ACHN (cell line): ENCODE results near the gene HSPB2.

Experiments
- DNase-seq: peaks from one replicate; pipeline ENCODE4 v3.0.0-alpha.2; 2015
- in situ Hi-C: cut with HindIII; loops from 2 replicates; pipeline ENCODE4 v1.10.0; 2017; ENCODE audit warnings: low sequenced_read_pairs, low pct_ligation_motif_present, low pct_unique_long_range_greater_than_20kb

The HSPB2 gene

GRCh38 chr11:111933872-111934271 lies 21.3 kb downstream of the HSPB2 start:
- DNase-seq = no peak
- in situ Hi-C loops = no loop called here

DNA sequence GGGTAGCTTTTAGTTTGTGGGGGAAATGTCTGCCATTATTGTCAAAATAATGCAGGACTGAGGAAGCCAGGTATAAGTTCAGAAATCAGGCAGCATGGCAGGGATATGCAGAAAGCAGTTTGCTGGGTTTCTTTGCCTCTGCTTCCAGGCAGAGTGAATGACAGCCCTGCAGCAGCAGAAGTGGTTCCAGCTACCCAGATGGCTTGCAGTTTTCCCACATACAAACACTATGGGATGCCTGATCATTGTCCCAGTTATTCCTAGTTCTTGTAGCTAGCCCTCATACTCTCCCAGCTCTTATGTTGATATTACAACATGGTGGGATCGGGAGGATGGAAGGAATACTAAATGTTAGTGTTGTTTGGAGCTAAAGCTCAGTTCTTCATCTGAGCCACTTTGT lies 21.8 kb downstream of the HSPB2 start:
- DNase-seq = no peak
- in situ Hi-C loops = no loop called here

GRCh38 chr11:111935317-111936039 lies 22.9 kb downstream of the HSPB2 start:
- DNase-seq = no peak
- in situ Hi-C loops = no loop called here

DNA sequence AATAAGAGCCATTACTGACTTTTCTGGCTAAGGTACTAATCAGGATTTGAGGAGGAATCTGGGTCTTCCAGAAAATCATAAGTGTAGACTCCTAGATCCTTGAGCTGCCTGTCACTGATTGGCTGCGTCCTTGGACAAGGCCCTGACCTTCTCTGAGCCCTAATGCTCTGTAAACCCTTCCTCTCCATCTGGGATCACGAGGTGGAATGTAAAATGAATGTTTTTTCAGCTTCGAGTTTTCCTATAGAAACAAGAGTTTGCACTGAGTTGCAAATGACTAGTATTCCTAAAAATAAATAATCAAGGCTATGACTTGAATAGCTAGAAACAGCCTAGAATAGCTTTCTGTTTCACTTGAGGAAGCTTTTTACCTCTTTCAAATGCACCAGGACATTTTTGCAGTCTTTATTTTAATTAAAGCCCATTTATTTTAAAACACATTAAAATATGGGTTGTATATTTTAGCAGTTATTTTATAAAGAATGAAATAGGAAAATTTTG lies 23.6 kb downstream of the HSPB2 start:
- in situ Hi-C loops = no loop called here
- no peak for DNase-seq

DNA sequence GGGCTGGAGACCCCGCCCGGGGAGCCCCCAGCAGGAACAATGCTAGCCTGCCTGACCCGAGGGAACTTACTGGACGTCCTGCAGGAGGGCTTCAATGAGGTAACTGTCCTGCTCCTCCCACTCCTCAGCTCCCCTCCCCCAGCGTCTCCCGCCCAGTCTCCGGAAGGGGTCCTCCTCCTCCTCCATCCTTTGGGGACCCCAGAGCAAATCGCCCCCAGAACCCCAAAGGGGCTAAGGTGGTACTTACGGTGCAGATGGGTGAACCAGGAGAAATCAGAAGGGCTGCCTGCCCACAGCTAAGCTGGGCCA lies 24.9 kb downstream of the HSPB2 start:
- in situ Hi-C loops = no loop called here
- DNase-seq = no peak

DNA sequence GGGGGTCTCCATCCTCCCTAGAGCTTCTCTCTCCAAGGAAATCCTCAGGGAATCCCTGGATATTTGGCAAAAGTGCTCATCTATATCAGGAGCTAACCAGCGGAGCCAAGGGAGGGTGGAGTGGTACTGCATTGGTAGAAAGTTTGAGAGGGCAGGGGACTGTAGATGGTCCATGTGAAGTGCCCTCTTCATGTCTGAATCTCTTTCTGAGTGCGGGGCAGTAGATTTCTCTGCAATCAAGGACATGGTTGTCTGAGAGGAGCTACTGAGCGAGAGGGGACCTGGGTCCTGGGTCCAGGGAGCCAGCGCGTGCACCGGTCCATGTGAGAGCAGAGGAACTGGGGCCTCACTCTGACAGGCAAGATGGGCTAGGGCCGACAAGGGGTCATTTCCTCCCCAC lies 25.3 kb downstream of the HSPB2 start:
- DNase-seq = no peak
- in situ Hi-C loops = no loop called here

DNA sequence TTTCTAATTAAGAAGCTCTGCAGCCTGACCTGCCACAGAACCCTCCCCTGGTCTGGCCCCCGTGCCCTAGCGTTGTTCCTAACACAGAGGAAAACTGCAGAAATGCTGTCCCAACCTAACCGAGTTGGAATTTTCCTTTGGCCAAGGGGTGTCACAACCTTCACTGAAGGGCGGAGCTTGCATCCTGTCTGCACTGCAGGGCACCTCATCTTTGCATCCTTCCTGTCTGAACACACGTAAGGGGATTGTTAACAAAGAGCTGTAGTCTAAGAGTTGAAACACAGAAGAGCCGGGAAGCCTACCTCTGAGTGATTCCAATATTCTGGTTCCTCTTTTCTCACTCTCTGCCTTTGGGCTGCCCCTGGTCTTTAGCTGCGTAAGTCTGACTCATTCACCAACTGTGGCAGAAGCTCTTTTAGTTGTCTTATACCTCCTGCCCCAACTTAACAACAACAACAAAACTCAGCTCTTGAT lies 26.2 kb downstream of the HSPB2 start:
- DNase-seq = peak; percentile 51
- in situ Hi-C loops = no loop called here

DNA sequence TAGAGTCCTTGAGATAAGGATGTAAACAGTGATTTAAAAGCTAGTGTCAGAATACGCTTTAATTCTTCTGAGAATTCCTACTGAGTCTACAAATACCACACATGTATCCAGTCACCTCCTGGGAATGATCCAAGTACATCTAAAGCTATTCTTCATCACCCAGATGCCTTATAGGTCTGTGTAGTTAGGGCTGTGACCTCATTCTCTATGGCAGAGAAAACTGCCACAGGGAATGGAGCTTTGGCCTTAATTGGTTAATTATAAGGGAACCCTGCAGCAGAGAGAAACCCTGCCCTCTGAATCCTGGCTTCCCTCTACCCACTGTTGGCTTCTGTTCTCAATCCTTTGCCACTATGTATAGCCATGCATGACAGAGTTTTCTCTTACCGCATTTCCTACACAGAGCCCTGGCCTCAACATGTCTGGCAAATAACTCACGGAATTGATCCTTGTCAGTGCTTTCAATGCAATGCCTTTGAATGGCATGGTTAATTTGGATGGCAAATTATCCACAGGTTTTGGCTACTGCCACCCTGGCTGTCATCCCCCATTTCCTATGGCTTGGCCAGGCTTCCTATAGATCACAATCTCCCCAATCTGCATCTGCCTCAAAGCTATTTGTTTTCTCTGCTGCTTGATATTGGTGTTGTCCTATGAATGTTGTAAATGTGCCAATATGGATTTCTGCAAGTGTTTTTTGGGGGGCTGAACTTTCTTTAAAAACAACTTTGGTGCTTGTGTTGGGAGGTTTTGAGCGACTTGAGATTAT lies 27.5 kb downstream of the HSPB2 start:
- DNase-seq = peak; percentile 83
- in situ Hi-C loops = no loop called here

DNA sequence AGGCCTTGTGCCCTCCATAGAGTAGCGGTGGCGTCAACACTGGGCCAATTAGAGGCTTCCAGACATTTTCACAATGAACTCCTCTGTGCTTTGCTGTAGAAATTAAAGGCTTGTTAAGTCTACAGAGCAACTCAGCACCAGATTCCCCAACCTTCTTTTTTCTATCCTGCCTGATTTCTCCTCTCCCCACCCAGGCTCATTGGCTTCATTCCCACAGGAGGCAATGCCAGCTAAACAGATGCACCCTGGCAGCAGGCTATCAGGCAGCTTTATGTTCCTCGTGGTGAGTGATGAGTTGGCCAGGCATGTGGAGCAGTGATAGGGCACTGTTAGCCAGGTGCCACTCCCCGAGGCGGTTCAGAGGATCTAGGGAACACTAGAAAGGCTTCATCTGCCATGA lies 29.4 kb downstream of the HSPB2 start:
- peak; percentile 36 for DNase-seq
- in situ Hi-C loops = no loop called here

GRCh38 chr11:111942829-111943228 lies 30.3 kb downstream of the HSPB2 start:
- no peak for DNase-seq
- in situ Hi-C loops = no loop called here

DNA sequence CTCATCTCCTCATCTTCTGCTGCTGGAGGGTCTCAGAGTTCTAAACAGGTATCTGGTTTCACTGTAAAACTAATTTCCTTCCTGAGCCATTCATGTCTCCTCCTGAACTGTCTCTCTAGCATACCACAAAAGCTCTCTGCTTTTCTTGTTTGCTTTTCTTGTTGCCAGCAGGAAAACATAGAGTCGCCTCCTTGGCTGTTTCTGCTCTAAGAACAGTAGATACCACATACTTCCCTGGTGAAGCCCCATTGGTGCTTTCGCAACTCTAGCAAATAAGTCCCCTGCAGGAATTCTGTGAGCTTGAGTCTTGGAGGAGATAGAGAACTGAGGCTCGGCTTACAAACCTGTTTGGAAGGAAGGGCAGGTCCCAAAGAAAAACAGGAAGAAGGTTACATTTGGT lies 31.6 kb downstream of the HSPB2 start:
- in situ Hi-C loops = no loop called here
- DNase-seq = peak; percentile 57

DNA sequence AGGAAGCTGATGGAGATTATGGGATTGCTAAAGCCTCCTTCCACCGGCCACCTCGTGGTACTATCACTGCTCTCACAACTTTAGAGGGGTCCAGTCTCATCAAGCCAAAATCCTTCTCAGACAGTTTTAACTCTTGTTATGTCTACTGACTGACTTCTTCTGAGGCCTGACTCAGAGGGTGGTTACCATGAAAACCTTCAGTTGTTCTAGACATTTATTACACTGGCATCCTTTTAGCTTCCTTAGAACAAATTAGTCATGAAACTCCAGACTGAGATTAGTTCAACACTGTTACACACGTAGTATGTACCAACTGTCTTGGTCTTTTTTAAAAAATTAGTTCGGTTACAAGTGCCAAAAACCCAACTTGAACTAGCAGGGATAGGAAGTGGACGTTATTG lies 32.1 kb downstream of the HSPB2 start:
- in situ Hi-C loops = no loop called here
- peak; percentile 82 for DNase-seq

DNA sequence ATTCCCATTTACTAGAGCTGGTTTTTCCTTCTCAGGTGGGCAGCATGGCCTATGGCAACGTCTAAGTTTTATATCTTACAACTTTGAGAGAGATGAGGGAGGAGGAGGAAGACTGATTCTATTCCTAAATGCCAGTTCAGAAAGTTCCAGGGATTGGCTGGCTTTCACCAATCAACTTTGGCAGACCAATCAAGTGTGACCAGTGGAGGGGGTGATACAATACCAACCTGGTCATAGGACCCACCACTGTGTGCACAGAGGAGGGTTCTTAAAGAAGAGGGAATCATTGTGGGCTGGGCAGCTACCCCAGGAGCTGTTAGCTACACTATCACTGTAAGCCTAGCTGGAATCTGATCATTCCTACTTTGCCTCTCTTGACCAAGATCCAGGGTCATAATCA lies 32.7 kb downstream of the HSPB2 start:
- in situ Hi-C loops = no loop called here
- DNase-seq = peak; percentile 42

GRCh38 chr11:111946499-111946898 lies 34.0 kb downstream of the HSPB2 start:
- no peak for DNase-seq
- in situ Hi-C loops = no loop called here

DNA sequence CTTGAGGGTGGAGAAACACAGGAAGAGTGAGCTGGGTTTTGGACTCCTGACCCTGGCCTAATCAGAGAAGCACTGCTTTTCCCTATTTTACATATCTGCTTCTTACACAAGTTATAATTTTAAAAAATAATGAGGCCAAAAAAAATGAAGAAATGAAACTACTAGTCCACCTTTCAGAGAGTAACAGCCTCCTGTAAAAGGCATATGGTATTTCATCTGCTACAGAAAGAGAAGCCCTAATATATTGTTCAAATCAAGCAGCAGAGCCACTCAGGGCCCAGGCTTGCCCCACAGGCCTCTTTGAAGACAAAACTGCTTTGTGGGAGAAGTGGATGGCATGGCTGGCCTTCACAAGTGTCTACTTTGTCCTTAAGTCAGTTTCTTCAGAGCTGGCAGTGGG lies 34.6 kb downstream of the HSPB2 start:
- in situ Hi-C loops = no loop called here

DNA sequence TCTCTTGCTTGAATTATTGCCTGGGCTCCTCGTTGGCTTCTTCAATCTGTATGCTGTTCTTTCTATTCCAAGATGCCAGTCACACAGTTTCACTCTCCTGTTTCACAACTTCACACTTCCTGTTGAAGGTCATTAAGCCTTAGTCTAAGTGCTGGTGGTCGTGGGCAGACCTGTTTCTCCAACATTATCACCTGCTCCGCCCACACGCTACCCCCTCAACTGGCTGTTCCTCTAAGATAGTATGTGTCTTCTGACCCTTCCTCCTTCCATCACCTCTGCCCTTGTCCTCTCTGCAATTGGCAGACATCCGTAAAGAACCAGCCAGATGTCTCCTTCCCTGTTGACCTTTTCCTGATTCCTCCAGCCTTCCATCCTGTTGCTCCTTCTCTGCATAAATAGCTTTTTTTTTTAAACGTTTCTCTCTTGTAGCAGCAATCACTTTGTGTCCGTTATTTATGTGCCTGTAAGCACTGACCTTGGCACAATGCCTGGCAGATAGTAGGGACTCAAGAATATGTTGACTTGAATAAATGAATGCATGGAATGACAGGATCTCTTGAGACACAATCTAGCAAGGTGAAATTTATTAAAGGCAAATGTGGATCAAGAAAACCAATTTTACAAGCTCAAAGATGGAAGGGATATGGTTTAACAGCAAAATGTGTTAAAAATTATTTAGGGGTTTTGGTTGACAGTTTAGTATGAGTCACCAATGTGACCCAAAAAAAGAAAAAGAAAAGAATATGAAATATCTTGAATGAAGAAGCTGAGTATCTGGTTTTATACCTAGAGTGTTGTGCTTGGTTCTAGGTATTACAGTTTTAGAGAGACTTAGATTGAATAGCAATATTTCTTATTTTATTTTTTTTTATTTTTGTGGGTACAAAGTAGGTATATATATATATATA lies 37.2 kb downstream of the HSPB2 start:
- in situ Hi-C loops = no loop called here
- no peak for DNase-seq

More for the DNA sequence above, 34.6 kb downstream of the HSPB2 start:
- no peak for DNase-seq

DNA sequence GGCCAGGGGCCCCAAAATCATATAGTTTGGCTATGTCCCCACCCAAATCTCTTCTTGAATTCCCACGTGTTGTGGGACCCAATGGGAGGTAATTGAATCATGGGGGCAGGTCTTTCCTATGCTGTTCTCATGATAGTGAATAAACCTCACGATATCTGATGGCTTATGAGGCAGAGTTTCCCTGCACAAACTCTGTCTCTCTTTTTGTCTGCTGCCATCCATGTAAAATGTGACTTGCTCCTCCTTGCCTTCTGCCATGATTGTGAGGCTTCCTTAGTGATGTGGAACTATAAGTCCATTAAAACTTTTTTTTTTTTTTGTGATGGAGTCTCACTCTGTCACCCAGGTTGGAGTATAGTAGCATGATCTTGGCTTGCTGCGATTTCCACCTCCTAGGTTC lies 39.0 kb downstream of the HSPB2 start:
- in situ Hi-C loops = no loop called here

DNA sequence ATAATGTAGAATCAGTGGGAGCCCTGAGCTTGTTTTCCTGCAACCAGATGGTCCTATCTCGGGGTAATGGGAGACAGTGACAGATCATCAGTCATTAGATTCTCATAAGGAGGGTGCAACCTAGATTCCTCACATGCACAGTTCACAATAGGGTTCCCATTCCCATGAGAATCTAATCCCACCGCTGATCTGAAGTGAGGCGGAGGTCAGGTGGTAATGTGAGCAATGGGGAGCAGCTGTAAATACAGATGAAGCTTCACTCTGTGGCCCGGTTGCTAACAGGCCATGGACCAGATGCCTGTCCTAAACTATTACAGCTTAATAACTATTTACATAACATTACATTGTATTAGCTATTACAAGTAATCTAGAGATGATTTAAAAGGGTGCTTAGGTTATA lies 41.6 kb downstream of the HSPB2 start:
- in situ Hi-C loops = no loop called here
- no peak for DNase-seq

More for the DNA sequence above, 39.0 kb downstream of the HSPB2 start:
- no peak for DNase-seq
